Measurements from ENCODE around the gene ZNF827. TPM values are rescaled to one million over a fixed set of nuclear protein-coding genes. Genes with fewer than 3 reads are reported as not detected.
A peak's percentile ranks its signal among the peaks of the same experiment; 100 is the strongest.

Gene ZNF827
- total RNA-seq, 1 experiment from 2014 or later, result 22.4 TPM

DNA sequence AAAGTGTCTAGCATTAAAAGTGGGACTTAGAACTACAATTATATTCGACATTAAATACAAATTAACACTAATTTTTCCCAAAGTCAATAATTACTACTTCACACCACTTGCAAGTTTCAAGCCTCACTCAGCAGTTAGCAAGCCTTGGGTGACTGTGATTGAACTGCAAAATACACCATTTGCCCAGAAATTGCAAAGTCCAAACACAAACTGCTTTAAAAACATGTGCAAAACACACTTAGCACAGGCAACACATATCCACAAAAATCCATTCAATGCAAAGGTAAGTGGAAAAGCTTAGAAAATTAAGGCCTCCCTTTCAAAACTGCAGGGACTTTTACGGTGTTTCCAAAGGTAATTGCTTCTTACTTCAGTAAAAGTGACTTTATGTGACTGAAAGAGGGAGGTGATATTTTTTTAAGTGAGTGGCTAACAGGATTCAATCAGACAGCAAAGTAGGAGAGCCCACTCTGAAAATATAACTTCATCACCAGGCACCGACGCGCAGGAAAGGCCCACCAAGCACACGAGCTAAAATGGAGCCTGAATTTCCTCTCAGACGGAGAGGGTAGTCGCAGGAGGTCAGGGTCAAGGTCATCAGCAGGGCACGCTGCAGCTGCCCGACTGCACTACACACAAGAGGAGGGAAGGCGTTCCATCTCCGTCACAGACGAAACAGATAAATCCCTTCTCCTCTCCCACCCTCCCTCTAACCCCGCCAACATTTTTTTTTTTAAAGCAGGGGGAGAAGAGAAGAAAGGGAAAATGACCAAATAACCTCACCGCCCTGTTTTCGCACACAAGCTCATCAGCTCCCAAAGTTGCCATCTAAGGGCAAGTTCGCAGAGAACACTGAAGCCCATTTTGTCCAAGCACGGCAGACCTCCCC lies 3.1 kb downstream of the ZNF827 start:
- no peaks in the 10 kb centered on the region for H4K20me1 ChIP-seq (ENCODE audit: insufficient read depth)
- intact Hi-C loops (cut with micrococcal nuclease; ENCODE audit: unreplicated experiment), result loop anchor here (1.0 to 10.0 kb wide), 6 partner anchors 25 to 399 kb away; partner anchors contain the start of genes C4orf51 and MMAA
- TF ChIP-seq EZH2 (IDR thresholded peaks at IDR 0.05; ENCODE audit: low read depth), result no peak
- TF ChIP-seq, protein P1, sequence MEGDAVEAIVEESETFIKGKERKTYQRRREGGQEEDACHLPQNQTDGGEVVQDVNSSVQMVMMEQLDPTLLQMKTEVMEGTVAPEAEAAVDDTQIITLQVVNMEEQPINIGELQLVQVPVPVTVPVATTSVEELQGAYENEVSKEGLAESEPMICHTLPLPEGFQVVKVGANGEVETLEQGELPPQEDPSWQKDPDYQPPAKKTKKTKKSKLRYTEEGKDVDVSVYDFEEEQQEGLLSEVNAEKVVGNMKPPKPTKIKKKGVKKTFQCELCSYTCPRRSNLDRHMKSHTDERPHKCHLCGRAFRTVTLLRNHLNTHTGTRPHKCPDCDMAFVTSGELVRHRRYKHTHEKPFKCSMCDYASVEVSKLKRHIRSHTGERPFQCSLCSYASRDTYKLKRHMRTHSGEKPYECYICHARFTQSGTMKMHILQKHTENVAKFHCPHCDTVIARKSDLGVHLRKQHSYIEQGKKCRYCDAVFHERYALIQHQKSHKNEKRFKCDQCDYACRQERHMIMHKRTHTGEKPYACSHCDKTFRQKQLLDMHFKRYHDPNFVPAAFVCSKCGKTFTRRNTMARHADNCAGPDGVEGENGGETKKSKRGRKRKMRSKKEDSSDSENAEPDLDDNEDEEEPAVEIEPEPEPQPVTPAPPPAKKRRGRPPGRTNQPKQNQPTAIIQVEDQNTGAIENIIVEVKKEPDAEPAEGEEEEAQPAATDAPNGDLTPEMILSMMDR (conservative IDR thresholded peaks at IDR 0.05), result no peak
- peak overlapping the region; percentile 74 for H3K4me3 ChIP-seq
- DNase-seq, result no peak
- peak overlapping the region; percentile 80 for H2AFZ ChIP-seq
- TSS peak; percentile 15 for BruUV-seq (replicated peaks)
- H3K36me3 ChIP-seq (ENCODE audit: low read depth), result no peaks in the 10 kb centered on the region
- H3K4me2 ChIP-seq, result peak overlapping the region; percentile 77
- peak overlapping the region; percentile 93 for H3K27ac ChIP-seq
- peaks cover 22% of the 10 kb centered on the region for H3K4me1 ChIP-seq (replicated peaks; ENCODE audit: insufficient read depth)
- peaks cover 54% of the 10 kb centered on the region for H3K79me2 ChIP-seq (ENCODE audit: low read depth)
- ChIA-PET CTCF (no interaction called here), POLR2A (ENCODE audit: unreplicated experiment) (no interaction called here)
- no peaks in the 10 kb centered on the region for H3K9me3 ChIP-seq (ENCODE audit: insufficient read depth, low read depth)
- peaks cover 7% of the 10 kb centered on the region; the same call in 1 of the 2 replicates for H3F3A ChIP-seq (ENCODE audit: insufficient read depth, low read depth)
- no peaks in the 10 kb centered on the region for H3K27me3 ChIP-seq (ENCODE audit: insufficient read depth, low read depth)
- H3K9me2 ChIP-seq (ENCODE audit: insufficient read depth), result no peaks in the 10 kb centered on the region

DNA sequence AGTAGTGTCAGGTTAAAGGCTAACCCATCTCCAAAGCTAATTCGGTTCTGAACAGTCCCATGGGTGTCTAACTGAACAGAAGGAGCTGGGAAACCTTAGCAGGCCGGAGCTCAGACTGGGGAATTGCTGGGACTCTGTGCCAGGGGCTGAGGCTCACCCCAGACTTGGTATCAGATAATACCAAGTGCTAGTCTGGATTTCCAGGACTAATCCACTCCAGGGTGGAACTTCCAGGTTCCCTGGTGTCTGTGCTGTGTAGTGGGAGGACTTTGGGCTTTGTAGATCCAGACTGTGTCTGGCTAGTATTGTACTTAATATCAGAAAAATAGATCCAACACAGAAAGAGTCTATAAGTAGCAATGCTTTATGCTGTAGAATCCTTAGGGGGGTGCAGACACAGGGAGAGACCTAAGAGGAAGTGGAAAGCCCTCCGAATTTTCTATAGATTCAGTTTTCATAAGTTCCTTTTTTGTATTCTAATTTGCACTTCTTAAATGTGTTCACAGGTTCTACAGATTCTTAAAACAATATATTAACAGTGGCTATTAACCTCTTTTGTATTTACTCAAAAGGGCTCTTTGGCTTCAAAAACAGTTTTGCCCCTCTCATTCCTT lies 4.1 kb downstream of the ZNF827 start:
- peaks cover 54% of the 10 kb centered on the region for H3K79me2 ChIP-seq (ENCODE audit: low read depth)
- no peaks in the 10 kb centered on the region for H3K9me2 ChIP-seq (ENCODE audit: insufficient read depth)
- H3K4me1 ChIP-seq (replicated peaks; ENCODE audit: insufficient read depth), result peaks cover 14% of the 10 kb centered on the region
- no peak overlapping the region for H3K27ac ChIP-seq
- TF ChIP-seq, protein P1 (conservative IDR thresholded peaks at IDR 0.05), result no peak
- no peak for TF ChIP-seq EZH2 (IDR thresholded peaks at IDR 0.05; ENCODE audit: low read depth)
- H3K27me3 ChIP-seq (ENCODE audit: insufficient read depth, low read depth), result no peaks in the 10 kb centered on the region
- no TSS peak for BruUV-seq (replicated peaks)
- peak overlapping the region; percentile 77; the same call in 1 of the 2 replicates for H3K4me2 ChIP-seq
- H3K4me3 ChIP-seq, result no peak overlapping the region
- no peaks in the 10 kb centered on the region for H3K9me3 ChIP-seq (ENCODE audit: insufficient read depth, low read depth)
- intact Hi-C loops (cut with micrococcal nuclease; ENCODE audit: unreplicated experiment), result loop anchor here (5.0 to 10.0 kb wide), 2 partner anchors 252 to 400 kb away; partner anchors contain the start of gene C4orf51
- DNase-seq, result no peak
- POLR2A ChIA-PET (ENCODE audit: unreplicated experiment), result interaction anchor here (0.6 kb wide), 1 partner anchor 70 kb away, joined by 3 read pairs; no protein-coding TSS in a partner anchor
- H3F3A ChIP-seq (ENCODE audit: insufficient read depth, low read depth), result 0 out of 2 replicates have a peak, but pooled peaks cover under 1% of the 10 kb centered on the region
- H4K20me1 ChIP-seq (ENCODE audit: insufficient read depth), result no peaks in the 10 kb centered on the region
- CTCF ChIA-PET, result no interaction called here
- H3K36me3 ChIP-seq (ENCODE audit: low read depth), result no peaks in the 10 kb centered on the region
- no peak overlapping the region for H2AFZ ChIP-seq

DNA sequence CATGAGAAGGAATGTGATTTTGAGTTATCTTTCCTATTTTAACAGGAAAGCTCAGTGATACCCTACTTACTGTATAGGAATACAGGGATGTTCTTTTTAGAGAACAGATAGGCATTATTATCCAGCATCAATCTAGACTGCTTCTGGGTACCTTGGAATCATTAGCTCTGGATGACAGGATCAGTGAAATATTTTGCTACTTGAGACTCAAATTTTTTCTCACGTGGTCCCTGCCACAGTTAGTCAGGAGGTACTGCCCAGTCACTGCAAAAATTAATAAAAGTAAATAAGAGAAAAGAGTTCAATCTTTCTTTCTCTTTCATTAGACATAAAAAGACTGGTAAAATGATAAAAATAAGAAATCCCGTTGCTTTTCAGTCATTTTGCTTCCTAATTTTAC lies 5.5 kb downstream of the ZNF827 start:
- peaks cover 9% of the 10 kb centered on the region for H3K4me1 ChIP-seq (replicated peaks; ENCODE audit: insufficient read depth)
- no peak overlapping the region for H3K4me3 ChIP-seq
- TF ChIP-seq, protein P1 (conservative IDR thresholded peaks at IDR 0.05), result no peak
- no peak for TF ChIP-seq EZH2 (IDR thresholded peaks at IDR 0.05; ENCODE audit: low read depth)
- CTCF ChIA-PET, result no interaction called here
- H3K79me2 ChIP-seq (ENCODE audit: low read depth), result peaks cover 54% of the 10 kb centered on the region
- intact Hi-C loops (cut with micrococcal nuclease; ENCODE audit: unreplicated experiment), result loop anchor here (10.0 kb wide), 1 partner anchor 402 kb away; no protein-coding TSS in a partner anchor
- H3K4me2 ChIP-seq, result no peak overlapping the region
- H3K36me3 ChIP-seq (ENCODE audit: low read depth), result no peaks in the 10 kb centered on the region
- H3K9me2 ChIP-seq (ENCODE audit: insufficient read depth), result no peaks in the 10 kb centered on the region
- H2AFZ ChIP-seq, result no peak overlapping the region
- no peak for DNase-seq
- POLR2A ChIA-PET (ENCODE audit: unreplicated experiment), result interaction anchor here (0.6 kb wide), 3 partner anchors 12 to 264 kb away, joined by 3 to 7 read pairs (median 4); no protein-coding TSS in a partner anchor
- H3K27me3 ChIP-seq (ENCODE audit: insufficient read depth, low read depth), result no peaks in the 10 kb centered on the region
- no peaks in the 10 kb centered on the region for H3K9me3 ChIP-seq (ENCODE audit: insufficient read depth, low read depth)
- no peak overlapping the region for H3K27ac ChIP-seq
- no peaks in the 10 kb centered on the region for H4K20me1 ChIP-seq (ENCODE audit: insufficient read depth)
- BruUV-seq (replicated peaks), result no TSS peak
- no peaks in the 10 kb centered on the region for H3F3A ChIP-seq (ENCODE audit: insufficient read depth, low read depth)
